Keratinocyte (primary cell): ENCODE data around the gene UCMA. TPM values are rescaled to one million over a fixed set of nuclear protein-coding genes. Genes with fewer than 3 reads are reported as not detected.
"Not testable (repeated sequence)": the region's sequence is repeated elsewhere in the genome, so short reads cannot be mapped to it uniquely, and the experiment has no call there.

Source experiments
- DNase-seq: peaks from one replicate; pipeline ENCODE4 v3.0.0-alpha.2; 2011; ENCODE audit warnings: low read depth, missing footprints, low spot score
- FAIRE-seq: peaks from 2 replicates; lab custom pipeline; 2011; peaks lifted over from hg19 to GRCh38; lab: Jason Lieb, UNC
- H2AFZ ChIP-seq: 2 replicates; pipeline ENCODE4 v1.6.0; 2012; ENCODE audit warnings: low read length, control low read depth, inconsistent platforms; ENCODE audit not compliant: control insufficient read depth
- H3K27ac ChIP-seq: 2 replicates; pipeline ENCODE4 v1.5.1; 2011; ENCODE audit warnings: low read length; ENCODE audit not compliant: control insufficient read depth, insufficient read depth
- H3K27me3 ChIP-seq: 3 replicates; pipeline ENCODE4 v1.6.0; 2011; ENCODE audit warnings: low read length; ENCODE audit not compliant: control insufficient read depth, insufficient read depth; ENCODE audit errors: extremely low read depth
- H3K36me3 ChIP-seq, 2 experiments: 2 replicates in 1 of 2; 3 replicates in 1 of 2; pipeline ENCODE4 v1.5.1; 2011; ENCODE audit warnings: low read length in 2 of 2, mild to moderate bottlenecking in 1 of 2; ENCODE audit not compliant: control insufficient read depth in 2 of 2, insufficient read depth in 2 of 2; ENCODE audit errors: extremely low read depth in 1 of 2
- H3K4me1 ChIP-seq: 3 replicates; pipeline ENCODE4 v1.5.1; 2011; ENCODE audit warnings: low read length; ENCODE audit not compliant: control insufficient read depth, insufficient read depth; ENCODE audit errors: extremely low read depth
- H3K4me2 ChIP-seq: 3 replicates; pipeline ENCODE4 v1.6.0; 2011; ENCODE audit warnings: low read depth, low read length; ENCODE audit not compliant: control insufficient read depth, insufficient read depth; ENCODE audit errors: extremely low read depth
- H3K4me3 ChIP-seq, 3 experiments: fragments of 200-600 bp in 1 of 3; sonication (generic) in 1 of 3; 2 replicates in 2 of 3; 3 replicates in 1 of 3; pipeline ENCODE4 v1.5.1; 2011 to 2016; ENCODE audit warnings: low read length in 3 of 3, mild to moderate bottlenecking in 3 of 3, control low read depth in 2 of 3, inconsistent platforms in 1 of 3, low read depth in 1 of 3, mixed read lengths in 1 of 3, mixed run types in 1 of 3, moderate library complexity in 1 of 3; ENCODE audit not compliant: control insufficient read depth in 2 of 3, insufficient read depth in 2 of 3; ENCODE audit errors: extremely low read depth in 1 of 3
- H3K79me2 ChIP-seq: 2 replicates; pipeline ENCODE4 v1.6.0; 2012; ENCODE audit warnings: low read length; ENCODE audit not compliant: control insufficient read depth, insufficient read depth
- H3K9ac ChIP-seq: 3 replicates; pipeline ENCODE4 v1.6.0; 2011; ENCODE audit warnings: low read length; ENCODE audit not compliant: control insufficient read depth, insufficient read depth; ENCODE audit errors: extremely low read depth
- H3K9me1 ChIP-seq: 3 replicates; pipeline ENCODE4 v1.6.0; 2011; ENCODE audit warnings: low read length; ENCODE audit not compliant: control insufficient read depth, insufficient read depth; ENCODE audit errors: extremely low read depth
- H3K9me3 ChIP-seq: 2 replicates; pipeline ENCODE4 v1.5.1; 2012; ENCODE audit warnings: low read depth, low read length; ENCODE audit not compliant: control insufficient read depth
- H4K20me1 ChIP-seq: 3 replicates; pipeline ENCODE4 v1.6.0; 2011; ENCODE audit warnings: low read length; ENCODE audit not compliant: control insufficient read depth, insufficient read depth; ENCODE audit errors: extremely low read depth
- CTCF ChIP-seq, 3 experiments: IDR thresholded peaks in 1 of 3; conservative IDR thresholded peaks in 1 of 3; optimal IDR thresholded peaks in 1 of 3; 2 replicates in 2 of 3; 3 replicates in 1 of 3; pipeline versions ENCODE3 to v1.5.1; 2011; ENCODE audit warnings: low read length in 3 of 3, mild to moderate bottlenecking in 3 of 3, moderate library complexity in 2 of 3, control low read depth in 1 of 3, inconsistent platforms in 1 of 3; ENCODE audit not compliant: insufficient read depth in 2 of 3; ENCODE audit errors: extremely low read depth in 1 of 3
- EZH2 ChIP-seq: IDR thresholded peaks from one replicate; pipeline ENCODE4 v1.6.1; 2012; ENCODE audit warnings: inconsistent platforms, mild to moderate bottlenecking, low read length, moderate library complexity
- dilution Hi-C: fragments of 300-500 bp; cut with MboI; formaldehyde crosslinking; loops from one replicate; pipeline ENCODE4 v1.7.0; 2020; ENCODE audit warnings: low sequenced_read_pairs; ENCODE audit not compliant: extremely low pct_ligation_motif_present
- polyA plus RNA-seq, 5 experiments: library from polyadenylated mRNA; depleted of rRNA in 3 of 5; stranded (reverse) in 3 of 5; stranded (forward) in 1 of 5; unstranded in 1 of 5; fragments of >200 nt; gene quantifications; 1 replicate in 1 of 5; 2 replicates in 3 of 5; 3 replicates in 1 of 5; pipeline versions ENCODE4 v1.2.1 to v1.2.3, GENCODE V29; 2011 to 2012; ENCODE audit warnings: missing spikeins in 2 of 5, low read depth in 1 of 5, low replicate concordance in 1 of 5

The UCMA gene
- polyA plus RNA-seq, 1 donor (not counting 4 experiments of a cell fraction or from before 2014, with no cell fraction given), result not detected

DNA sequence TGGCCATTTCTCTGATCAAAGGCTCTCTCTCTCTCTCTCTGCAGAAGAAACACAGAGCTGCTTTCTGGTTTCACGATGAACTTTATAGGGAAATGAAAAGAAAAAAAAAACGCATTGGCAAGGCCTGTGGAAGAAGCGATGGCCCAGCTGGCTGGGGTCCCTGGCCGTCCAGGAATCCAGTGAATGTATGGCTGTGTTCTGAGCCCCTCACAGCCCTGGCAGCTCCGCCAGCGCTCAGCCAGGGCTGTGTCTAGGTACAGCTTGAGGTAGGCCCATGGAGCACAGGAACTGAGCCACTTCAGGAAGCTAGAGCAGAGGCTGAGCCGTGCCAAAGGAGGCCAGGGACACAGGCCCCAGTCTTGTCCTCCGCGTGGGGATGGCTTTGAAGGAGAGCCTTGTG is 13.1 kb upstream of the UCMA start:
- Histone ChIP-seq H2AFZ (no peak overlapping the region), H3K27me3 (no peaks in the 10 kb centered on the region), H3K4me3 (no peak overlapping the region), H3K79me2 (no peaks in the 10 kb centered on the region), H3K4me1 (no peaks in the 10 kb centered on the region), H3K9ac (no peak overlapping the region), H3K9me3 (no peaks in the 10 kb centered on the region), H3K36me3 (no peaks in the 10 kb centered on the region), H4K20me1 (no peaks in the 10 kb centered on the region), H3K9me1 (no peaks in the 10 kb centered on the region), H3K4me2 (no peak overlapping the region), H3K27ac (no peak overlapping the region)
- dilution Hi-C loops, result no loop called here
- DNase-seq (no peak), FAIRE-seq (no peak)
- TF ChIP-seq CTCF (optimal IDR thresholded peaks at IDR 0.05 in 1 of 3, IDR thresholded peaks at IDR 0.05 in 1 of 3, conservative IDR thresholded peaks at IDR 0.05 in 1 of 3; ENCODE audit: extremely low read depth in 1 of 3, insufficient read depth in 2 of 3, low read length in 3 of 3) (no peak), EZH2 (no peak)

GRCh38 chr10:13242260-13242659 is 8.1 kb upstream of the UCMA start:
- H2AFZ ChIP-seq, H3K4me1 ChIP-seq: not testable (repeated sequence)

DNA sequence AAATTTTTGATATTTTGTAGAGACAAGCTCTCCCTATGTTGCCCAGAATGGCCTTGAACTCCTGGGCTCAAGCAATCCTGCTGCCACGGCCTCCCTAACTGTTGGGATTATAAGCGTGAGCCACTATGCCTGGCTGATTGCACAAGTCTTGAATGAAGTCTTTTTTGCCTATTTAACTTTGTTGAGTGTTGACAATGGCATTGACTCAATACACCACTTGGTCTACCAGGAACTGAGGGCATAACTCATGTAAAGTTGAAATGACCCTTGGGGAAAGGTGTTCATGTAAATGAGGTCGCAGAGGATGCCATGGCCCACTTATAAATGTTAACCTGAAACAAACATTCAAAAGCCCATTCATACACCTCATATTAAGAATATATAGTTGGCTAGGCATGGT is 7.4 kb upstream of the UCMA start:
- H3K4me2 ChIP-seq, result no peak overlapping the region
- no peaks in the 10 kb centered on the region for H3K9me1 ChIP-seq
- DNase-seq (no peak), FAIRE-seq (no peak)
- H3K79me2 ChIP-seq, result no peaks in the 10 kb centered on the region
- no peaks in the 10 kb centered on the region for H4K20me1 ChIP-seq
- H3K4me1 ChIP-seq, result no peaks in the 10 kb centered on the region
- H3K36me3 ChIP-seq, result no peaks in the 10 kb centered on the region
- dilution Hi-C loops, result no loop called here
- no peaks in the 10 kb centered on the region for H3K27me3 ChIP-seq
- no peak overlapping the region for H3K27ac ChIP-seq
- no peak overlapping the region for H3K9ac ChIP-seq
- no peak overlapping the region for H3K4me3 ChIP-seq
- TF ChIP-seq EZH2 (no peak), CTCF (optimal IDR thresholded peaks at IDR 0.05 in 1 of 3, IDR thresholded peaks at IDR 0.05 in 1 of 3, conservative IDR thresholded peaks at IDR 0.05 in 1 of 3; ENCODE audit: extremely low read depth in 1 of 3, insufficient read depth in 2 of 3, low read length in 3 of 3) (no peak)
- no peak overlapping the region for H2AFZ ChIP-seq
- no peaks in the 10 kb centered on the region for H3K9me3 ChIP-seq

More at GRCh38 chr10:13242260-13242659, 8.1 kb upstream of the UCMA start:
- H3K4me3 ChIP-seq, DNase-seq, H3K27me3 ChIP-seq, H3K27ac ChIP-seq, H3K9ac ChIP-seq, dilution Hi-C loops, H3K9me3 ChIP-seq, H3K4me2 ChIP-seq, H3K36me3 ChIP-seq, H3K79me2 ChIP-seq, FAIRE-seq, H3K9me1 ChIP-seq, H4K20me1 ChIP-seq: not testable (repeated sequence)
